DLD1 (cell line): ENCODE results near the gene GDPD4.

Experiments used
- in situ Hi-C: cut with HindIII; loops from 2 replicates; pipeline ENCODE4 v1.10.0; 2017; ENCODE audit warnings: low sequenced_read_pairs

The GDPD4 gene

GRCh38 chr11:77179681-77180080 lies 121.8 kb downstream of the GDPD4 start:
- in situ Hi-C loops = no loop called here

- in situ Hi-C loops = no loop called here
Observed at GRCh38 chr11:77179048-77179447, 122.4 kb downstream of the GDPD4 start.

- in situ Hi-C loops = no loop called here
Observed at GRCh38 chr11:77178150-77178549, 123.3 kb downstream of the GDPD4 start.

GRCh38 chr11:77176996-77177395 lies 124.5 kb downstream of the GDPD4 start:
- in situ Hi-C loops = no loop called here

GRCh38 chr11:77175869-77176539 lies 125.5 kb downstream of the GDPD4 start:
- in situ Hi-C loops = no loop called here

GRCh38 chr11:77175021-77175842 lies 126.3 kb downstream of the GDPD4 start:
- in situ Hi-C loops = no loop called here

GRCh38 chr11:77174559-77174958 lies 126.9 kb downstream of the GDPD4 start:
- in situ Hi-C loops = no loop called here

GRCh38 chr11:77173494-77173893 lies 128.0 kb downstream of the GDPD4 start:
- in situ Hi-C loops = no loop called here

GRCh38 chr11:77172666-77172982 lies 128.9 kb downstream of the GDPD4 start:
- in situ Hi-C loops = no loop called here

- in situ Hi-C loops = no loop called here
Observed at GRCh38 chr11:77171885-77172665, 129.4 kb downstream of the GDPD4 start.

- in situ Hi-C loops = no loop called here
Observed at GRCh38 chr11:77171254-77171653, 130.2 kb downstream of the GDPD4 start.

- in situ Hi-C loops = no loop called here
Observed at GRCh38 chr11:77170107-77170506, 131.4 kb downstream of the GDPD4 start.

GRCh38 chr11:77167791-77168190 lies 133.7 kb downstream of the GDPD4 start:
- in situ Hi-C loops = no loop called here

- in situ Hi-C loops = no loop called here
Observed at GRCh38 chr11:77167111-77167626, 134.3 kb downstream of the GDPD4 start.
